Lower leg skin (tissue), 4 donors: Measurements from ENCODE around the gene TMEM243. TPM values are rescaled to one million over a fixed set of nuclear protein-coding genes. Genes with fewer than 3 reads are reported as not detected.

Experiments
- DNase-seq, 2 donors: peaks; one replicate each; pipeline ENCODE4 v3.0.0-alpha.2; 2019; ENCODE audit warnings: low spot score in 2 of 2
- H3K4me3 ChIP-seq: fragments of 200-600 bp; sonication (generic); 2 replicates; pipeline ENCODE4 v1.5.1; 2017; ENCODE audit warnings: mild to moderate bottlenecking, low read depth; ENCODE audit not compliant: poor library complexity, severe bottlenecking
- POLR2A ChIP-seq, 2 donors: fragments of 450-650 bp; IDR thresholded peaks; one replicate each; pipeline ENCODE4 v1.6.1; 2016 to 2017; ENCODE audit warnings: antibody characterized with exemption in 2 of 2, mild to moderate bottlenecking in 1 of 2, moderate library complexity in 1 of 2
- WGBS, 2 donors: methylation state at CpG; one replicate each; pipeline ENCODE4 v1.1.5; 2018; 5-methylcytosine and 5-hydroxymethylcytosine counted together
- intact Hi-C: fragments of 100-400 bp; cut with DNase I; formaldehyde crosslinking; loops from one replicate; pipeline ENCODE4 v1.15.0; 2023; ENCODE audit warnings: low total_unique reads
- total RNA-seq, 4 donors: library from RNA; depleted of rRNA; stranded (reverse); fragments of >200 nt; gene quantifications; one replicate each; pipeline ENCODE4 v1.1.0, GENCODE V29; 2016
- TF ChIP-seq, protein P1 (sequence below), 3 donors: fragments of 450-650 bp; IDR thresholded peaks; one replicate each; pipeline ENCODE4 v1.5.1; 2016; ENCODE audit warnings: antibody characterized with exemption in 3 of 3, mild to moderate bottlenecking in 3 of 3, moderate library complexity in 2 of 3

The TMEM243 gene
- total RNA-seq, 4 donors from 2014 or later, result 29.4 to 60.6 (median 38.0) TPM

DNA sequence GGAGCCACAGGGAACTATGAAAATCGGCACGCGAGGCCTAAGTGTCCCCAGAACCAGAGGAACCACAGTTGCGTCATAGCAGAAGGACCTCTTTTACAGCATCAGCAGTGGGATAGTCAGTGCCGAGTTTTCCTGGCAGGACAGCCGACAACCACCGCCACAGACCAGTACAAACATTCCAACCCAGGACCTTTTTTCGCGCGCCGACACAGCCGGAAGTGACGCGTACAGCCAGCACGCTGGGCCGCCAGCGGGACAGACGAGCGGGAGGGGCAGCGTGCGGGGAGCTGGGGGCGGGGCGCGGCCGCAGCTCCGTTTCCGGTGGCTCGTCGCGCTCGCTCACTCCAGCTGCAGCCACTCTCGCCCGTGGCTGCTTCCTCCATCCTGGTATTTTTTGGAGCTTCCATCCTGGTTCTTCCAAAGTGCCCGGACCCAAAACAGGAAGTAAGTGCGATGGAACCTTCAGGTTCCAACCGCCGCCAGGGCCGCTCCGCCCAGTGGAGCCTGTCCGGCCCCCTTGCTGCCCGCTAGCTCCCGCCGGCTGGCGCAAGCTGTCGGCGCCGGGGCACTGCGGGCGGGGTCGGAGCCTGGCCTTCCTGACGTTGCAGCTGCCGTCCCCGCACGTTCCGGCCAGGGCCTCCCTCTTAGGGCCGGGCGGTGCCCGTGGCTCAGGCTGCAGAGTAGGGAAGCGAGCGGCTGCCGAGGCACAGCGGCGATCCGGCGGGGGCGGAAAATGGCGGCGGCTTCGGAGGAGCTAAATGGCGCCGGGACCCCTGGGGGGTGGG, 67.2 kb downstream of the TMEM243 start, which contains the start of gene DMTF1:
DMTF1 (plus strand) TSS at position 342 of the 785 bp plus-strand sequence. CDS start 12,489 bp downstream, outside the sequence.
- TF ChIP-seq POLR2A (IDR thresholded peaks at IDR 0.05), result no peak
- TF ChIP-seq, protein P1, sequence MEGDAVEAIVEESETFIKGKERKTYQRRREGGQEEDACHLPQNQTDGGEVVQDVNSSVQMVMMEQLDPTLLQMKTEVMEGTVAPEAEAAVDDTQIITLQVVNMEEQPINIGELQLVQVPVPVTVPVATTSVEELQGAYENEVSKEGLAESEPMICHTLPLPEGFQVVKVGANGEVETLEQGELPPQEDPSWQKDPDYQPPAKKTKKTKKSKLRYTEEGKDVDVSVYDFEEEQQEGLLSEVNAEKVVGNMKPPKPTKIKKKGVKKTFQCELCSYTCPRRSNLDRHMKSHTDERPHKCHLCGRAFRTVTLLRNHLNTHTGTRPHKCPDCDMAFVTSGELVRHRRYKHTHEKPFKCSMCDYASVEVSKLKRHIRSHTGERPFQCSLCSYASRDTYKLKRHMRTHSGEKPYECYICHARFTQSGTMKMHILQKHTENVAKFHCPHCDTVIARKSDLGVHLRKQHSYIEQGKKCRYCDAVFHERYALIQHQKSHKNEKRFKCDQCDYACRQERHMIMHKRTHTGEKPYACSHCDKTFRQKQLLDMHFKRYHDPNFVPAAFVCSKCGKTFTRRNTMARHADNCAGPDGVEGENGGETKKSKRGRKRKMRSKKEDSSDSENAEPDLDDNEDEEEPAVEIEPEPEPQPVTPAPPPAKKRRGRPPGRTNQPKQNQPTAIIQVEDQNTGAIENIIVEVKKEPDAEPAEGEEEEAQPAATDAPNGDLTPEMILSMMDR (IDR thresholded peaks at IDR 0.05), result no peak
- intact Hi-C loops, result no loop called here
- peak within 1 kb of the TSS; percentile 51 for H3K4me3 ChIP-seq
- WGBS, 2 donors, result 1% methylated on average over 57 to 67 of the region's 71 CpGs
- peak; percentile 92 to 99 for DNase-seq

DNA sequence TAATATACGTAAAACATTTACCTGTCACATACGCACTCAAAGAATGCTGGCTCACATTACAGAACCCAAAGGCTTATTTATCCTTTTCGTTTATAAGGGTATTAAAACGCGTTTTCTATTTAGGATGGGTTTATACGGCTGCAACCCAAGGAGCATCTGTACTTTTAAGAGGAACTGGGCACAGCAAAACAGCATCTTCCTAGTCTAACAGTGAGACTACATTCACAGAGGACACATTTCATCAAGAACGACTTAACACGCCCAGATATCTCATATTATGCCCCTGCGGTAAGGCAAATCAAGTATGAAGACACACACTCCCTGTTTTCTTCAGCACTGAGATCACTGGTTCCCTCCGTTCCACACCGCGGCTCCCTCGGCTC, 67.8 kb downstream of the TMEM243 start:
- intact Hi-C loops, result no loop called here
- 5% methylated on average over 13 of the region's 13 CpGs for WGBS, 2 donors
- no peak for TF ChIP-seq POLR2A (IDR thresholded peaks at IDR 0.05)
- TF ChIP-seq, protein P1 (IDR thresholded peaks at IDR 0.05), result no peak
- peak overlapping the region; percentile 46 for H3K4me3 ChIP-seq
- no peak for DNase-seq

DNA sequence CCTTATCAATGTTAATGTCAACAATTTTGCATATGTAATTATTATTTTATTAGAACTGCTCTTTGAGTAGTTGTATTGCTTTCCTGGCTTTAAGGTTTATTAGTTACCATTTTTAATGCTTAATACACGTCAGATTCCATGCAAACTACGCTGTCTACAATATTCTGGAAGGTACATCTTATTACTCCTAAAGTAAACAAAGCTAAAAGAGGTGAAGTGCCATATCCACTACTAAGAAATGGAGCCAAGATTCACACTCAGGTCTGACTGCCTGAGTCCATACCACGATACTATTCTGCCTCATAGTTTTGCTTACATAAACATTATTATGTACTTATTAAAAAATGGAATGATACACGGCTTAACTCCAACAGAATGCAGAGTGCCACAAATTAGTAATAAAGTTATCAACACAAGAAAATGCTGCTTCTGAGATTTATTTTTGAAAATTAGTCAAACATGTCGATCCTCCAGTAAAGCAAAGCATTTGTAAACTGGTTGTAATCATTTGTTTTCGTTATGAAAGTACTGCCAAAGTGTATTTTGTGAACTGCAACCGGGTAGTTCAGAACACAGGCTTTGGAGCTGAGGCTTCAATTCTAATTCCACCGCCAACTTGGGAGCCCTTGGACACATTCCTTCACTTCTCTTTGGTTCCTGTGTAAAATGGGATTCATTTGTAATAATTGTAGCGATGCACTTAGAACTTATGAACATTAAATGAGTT, 68.4 kb downstream of the TMEM243 start:
- no peak overlapping the region for H3K4me3 ChIP-seq
- WGBS, 2 donors, result 41 to 44% methylated on average over 9 of the region's 9 CpGs
- intact Hi-C loops, result no loop called here
- no peak for DNase-seq
- TF ChIP-seq, protein P1 (IDR thresholded peaks at IDR 0.05), result no peak
- no peak for TF ChIP-seq POLR2A (IDR thresholded peaks at IDR 0.05)

DNA sequence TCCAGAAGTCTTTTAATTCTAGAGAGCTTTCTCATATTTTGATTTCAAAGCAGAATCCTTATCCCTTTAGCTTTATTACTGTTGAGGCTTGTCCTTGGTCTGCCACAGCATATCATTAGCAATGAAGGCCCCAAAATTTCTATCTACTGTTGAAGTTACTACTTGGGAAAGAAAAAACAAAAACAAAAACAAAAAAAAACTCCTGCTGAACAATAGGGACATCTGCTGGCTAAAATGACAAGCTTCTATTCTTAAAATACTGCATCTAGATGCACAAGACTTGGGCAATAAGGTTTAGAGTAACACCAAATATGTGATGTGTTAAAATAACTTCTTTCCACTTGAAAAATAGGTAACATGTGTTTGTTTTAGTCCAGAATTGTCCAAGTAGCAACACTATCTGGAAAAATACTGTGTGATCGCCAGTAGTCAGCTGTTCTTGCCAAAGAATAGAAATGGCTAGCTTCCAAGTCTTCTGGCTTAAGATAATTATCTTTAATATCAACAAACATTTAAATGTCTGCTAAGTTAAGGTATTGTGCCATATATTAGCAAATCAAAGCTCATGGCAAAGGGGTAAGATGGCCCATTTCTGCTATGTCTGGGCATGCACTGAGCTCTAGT, 71.1 kb downstream of the TMEM243 start:
- H3K4me3 ChIP-seq, result no peak overlapping the region
- TF ChIP-seq, protein P1 (IDR thresholded peaks at IDR 0.05), result no peak
- TF ChIP-seq POLR2A (IDR thresholded peaks at IDR 0.05), result no peak
- intact Hi-C loops, result no loop called here
- no peak for DNase-seq
- 17 to 27% methylated on average over 1 of the region's 1 CpG for WGBS, 2 donors

DNA sequence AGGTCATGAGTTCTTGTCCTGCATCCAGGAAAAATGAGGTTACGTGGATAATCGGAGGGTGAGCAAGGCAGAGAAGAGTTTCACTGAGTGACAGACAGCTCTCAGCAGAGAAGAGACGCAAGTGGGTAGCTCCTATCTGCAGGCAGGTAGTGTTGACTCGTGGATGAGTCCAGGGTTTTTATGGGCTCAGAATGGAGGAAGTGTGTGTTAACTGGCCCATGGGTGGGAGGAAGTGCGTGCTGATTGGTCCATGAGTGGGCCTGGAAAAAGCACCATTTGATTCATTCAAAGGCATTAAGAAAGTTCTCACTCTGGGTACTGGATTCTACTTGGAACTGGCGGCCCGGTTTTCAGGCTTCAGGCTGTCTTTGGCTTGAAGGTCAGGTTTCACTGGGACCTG, 72.0 kb downstream of the TMEM243 start:
- WGBS, 2 donors, result 76 to 82% methylated on average over 7 of the region's 7 CpGs
- DNase-seq, result no peak
- no peak overlapping the region for H3K4me3 ChIP-seq
- intact Hi-C loops, result no loop called here
- TF ChIP-seq, protein P1 (IDR thresholded peaks at IDR 0.05), result no peak
- no peak for TF ChIP-seq POLR2A (IDR thresholded peaks at IDR 0.05)
